NCI-H146 treated with DMSO at 0.1 percent for 48 hours (cell line): ENCODE results near the gene CDK5RAP1.
"Not testable (repeated sequence)": the region's sequence is repeated elsewhere in the genome, so short reads cannot be mapped to it uniquely, and the experiment has no call there.

Experiments used
- DNase-seq: peaks from one replicate; lab custom pipeline; 2025; ENCODE audit not compliant: unreplicated experiment; lab: John Stamatoyannopoulos, UW

Gene CDK5RAP1

DNA sequence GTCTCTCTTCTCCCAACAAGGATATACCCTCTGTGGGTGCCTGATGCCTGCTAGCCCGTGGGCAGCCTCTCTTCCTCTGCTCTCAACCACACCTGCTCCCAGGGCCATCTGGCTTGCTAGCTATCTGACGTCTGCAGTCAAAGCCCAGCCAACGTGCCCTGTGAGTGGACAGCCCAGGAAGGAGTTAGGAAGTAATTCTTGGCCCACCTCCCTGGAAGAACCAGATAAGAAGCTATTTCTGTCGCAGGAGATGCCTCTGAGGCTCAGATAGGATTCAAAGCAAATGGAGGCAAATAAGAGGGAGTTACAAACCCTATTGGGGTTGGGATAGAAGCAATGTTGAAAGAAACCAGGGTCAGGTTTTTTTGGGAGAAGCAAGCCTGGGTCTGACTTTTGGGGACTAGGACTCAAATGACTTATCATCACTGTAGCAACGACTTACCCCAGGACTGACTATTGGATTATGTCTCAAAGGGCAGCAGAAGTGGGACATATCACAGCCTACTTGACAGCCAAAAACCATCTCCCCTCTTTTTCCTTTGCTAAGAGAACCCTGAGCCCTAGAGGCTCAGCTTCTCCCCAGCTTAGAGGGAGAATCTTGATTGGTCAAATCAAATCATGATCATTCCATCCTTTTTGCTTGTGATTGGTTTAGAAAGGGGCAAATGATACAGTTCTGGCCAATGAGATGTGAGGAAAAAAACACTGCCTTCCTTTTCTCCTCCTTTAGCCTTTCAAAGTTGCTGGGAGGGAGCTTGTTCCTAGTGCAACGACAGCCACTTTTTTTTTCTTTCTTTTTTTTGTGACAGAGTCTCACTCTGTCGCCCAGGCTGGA lies 18.0 kb upstream of the CDK5RAP1 start:
- no peak for DNase-seq

DNA sequence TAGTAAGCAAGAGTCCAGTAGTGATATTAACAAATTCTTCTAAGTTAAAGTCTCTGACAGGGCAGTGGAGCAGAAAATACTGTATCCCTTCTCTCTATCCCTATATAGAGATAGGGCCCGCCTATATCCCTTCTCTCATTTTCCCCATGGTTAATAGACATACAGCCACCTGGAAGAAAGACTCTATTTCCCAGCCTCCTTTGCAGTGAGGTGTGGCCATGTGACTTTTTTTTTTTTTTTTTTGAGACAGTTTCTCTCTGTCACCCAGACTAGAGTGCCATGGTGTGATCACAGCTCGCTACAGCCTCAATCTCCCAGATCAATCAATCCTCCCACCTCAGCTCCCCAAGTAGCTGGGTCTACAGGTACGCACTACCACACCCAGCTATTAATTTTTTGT lies 16.7 kb upstream of the CDK5RAP1 start:
- no peak for DNase-seq

DNA sequence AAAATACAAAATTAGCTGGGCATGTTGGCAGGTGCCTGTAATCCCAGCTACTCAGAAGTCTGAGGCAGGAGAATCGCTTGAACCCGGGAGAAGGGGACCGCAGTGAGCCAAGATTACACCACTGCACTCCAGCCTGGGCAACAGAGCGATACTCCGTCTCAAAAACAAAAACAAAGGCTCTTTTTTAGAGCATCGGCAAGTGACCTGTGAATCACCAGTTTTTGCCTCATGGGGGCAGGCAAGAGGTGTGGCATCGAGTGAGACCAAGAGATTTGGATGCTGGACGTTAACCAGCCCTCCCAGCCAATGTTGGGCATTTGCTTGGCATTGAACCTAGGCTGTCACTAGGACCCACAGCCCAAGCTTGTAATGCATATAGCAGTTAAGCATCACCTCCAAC lies 14.6 kb upstream of the CDK5RAP1 start:
- no peak for DNase-seq

DNA sequence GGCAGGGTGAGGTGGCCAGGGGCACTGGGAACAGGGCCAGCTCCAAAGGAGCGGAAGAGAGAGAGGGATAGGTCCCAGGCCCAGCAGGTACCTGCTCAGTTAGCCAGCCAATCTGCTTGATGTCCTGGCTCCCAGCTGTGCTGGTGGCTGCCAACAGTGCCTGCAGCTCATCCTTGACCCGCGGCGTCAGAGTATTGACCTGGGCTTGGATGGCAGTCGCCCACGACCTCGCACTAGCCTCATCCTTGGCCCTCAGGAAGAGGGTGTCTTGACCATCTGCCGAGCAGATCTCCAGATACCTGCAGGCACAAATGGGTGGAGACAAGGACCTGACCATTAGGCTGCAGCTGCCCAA lies 11.1 kb upstream of the CDK5RAP1 start:
- no peak for DNase-seq

GRCh38 chr20:33411711-33412483 lies 10.6 kb upstream of the CDK5RAP1 start:
- DNase-seq, result no peak

- DNase-seq, result no peak
Measured at GRCh38 chr20:33411242-33411641, 9.9 kb upstream of the CDK5RAP1 start.

DNA sequence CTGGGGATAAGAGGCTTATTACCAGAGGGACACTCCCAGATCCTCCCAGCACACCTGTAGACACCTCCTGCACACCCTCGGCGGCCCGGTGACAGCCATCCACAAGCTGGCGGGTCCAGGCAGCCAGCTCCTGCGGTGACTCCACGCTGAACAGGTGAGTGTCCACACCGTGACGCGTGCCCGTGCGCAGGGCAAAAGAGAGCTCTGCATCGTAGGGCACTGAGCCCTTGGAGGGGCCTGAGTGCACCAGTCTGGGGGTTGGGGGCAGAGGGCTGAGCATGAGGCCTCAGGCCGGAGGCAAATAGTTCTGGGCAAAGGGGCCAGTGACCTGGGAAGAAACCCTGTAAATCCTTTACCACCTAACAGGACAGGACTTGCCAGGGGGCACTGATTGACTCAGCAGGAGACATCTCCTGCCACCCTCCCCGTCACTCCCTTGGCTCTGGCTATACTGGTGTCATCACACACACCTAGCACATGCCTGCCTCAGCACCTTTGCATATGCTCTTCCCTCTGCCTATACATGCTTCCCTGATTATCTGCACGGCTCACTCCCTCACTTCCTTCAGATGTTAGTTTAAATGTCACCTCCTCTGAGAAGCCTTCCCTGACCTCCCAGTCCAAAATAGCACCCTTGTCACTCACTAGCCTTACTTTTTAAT lies 8.9 kb upstream of the CDK5RAP1 start:
- DNase-seq, result no peak

DNA sequence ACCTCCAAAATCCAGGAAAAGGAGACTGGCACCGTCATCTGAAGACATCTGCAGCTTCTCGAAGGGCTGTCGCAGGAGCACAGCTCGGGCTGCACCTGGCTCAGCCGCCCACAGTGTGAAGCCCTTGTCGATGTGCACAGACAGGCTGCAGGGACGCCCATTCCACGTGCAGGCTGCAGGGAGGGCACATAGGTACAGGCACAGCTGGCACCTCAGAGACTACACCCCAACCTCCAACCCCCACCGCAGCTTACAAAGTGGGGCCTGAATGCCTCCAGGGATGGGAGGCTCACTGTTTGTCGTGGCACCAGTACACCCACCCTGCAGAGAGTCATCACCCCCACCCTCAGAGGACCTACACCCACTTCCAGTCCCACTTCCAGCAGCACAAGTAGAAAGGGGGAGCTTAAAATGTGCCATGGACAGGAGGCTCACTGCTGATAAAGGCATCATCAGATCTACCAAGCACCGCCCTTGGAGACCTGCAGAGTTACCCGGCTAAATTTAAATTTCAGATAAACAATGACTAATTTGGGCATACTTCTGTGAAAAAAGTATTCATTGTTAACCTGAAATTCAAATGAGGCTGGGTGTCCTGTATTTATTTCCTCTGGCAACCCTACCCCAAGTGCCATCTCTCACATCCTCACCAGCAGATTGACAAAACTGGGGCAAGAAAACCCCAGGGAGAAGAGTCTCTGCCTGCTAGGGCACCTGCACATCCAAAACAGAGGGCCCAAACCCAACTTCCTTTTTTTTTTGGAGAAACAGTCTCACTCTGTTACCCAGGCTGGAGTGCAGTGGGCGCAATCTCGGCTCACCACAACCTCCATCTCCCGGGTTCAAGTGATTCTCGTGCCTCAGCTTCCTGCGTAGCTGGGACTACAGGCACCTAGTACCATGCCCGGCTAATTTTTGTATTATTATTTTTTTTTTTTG lies 7.7 kb upstream of the CDK5RAP1 start:
- no peak for DNase-seq

DNA sequence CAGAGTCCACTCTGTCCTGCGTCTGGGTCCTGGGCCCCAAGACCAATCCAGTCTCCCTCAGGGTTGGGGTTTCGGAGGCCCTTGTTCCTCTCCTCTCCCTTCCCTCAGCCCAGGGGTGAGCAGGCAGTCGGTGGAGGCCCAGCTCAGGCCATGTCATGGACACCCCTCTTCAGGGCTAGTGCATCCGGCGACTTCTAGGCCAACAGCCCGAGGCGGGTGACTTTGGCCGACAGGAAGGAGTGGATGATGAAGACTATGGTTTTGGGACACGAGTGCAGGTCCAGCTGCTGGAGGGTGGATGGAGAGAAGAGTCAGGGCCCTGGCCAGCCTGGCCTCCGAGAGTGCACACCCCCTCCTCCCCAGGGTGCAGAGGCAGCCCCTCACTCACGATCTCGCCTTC lies 7.0 kb upstream of the CDK5RAP1 start:
- no peak for DNase-seq

DNA sequence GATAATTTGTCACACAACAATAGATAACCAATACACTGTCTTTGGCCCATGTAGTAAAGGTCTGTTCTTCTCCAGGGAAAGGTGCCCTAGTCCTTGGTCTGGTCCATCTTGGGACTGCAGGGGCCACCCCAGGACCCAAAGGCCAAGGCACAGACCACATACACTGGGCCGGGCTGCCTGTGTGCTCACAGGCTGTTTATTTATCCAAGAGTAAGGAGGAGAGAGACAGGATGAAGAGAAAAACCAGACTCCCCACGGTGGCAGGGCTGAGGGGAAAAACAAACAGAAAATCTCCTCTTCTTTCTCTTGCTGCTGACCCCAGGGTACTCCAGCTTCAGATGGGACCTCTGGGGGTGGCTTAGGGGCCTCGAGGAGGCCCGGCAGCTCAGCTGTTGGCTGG lies 6.5 kb upstream of the CDK5RAP1 start:
- no peak for DNase-seq

DNA sequence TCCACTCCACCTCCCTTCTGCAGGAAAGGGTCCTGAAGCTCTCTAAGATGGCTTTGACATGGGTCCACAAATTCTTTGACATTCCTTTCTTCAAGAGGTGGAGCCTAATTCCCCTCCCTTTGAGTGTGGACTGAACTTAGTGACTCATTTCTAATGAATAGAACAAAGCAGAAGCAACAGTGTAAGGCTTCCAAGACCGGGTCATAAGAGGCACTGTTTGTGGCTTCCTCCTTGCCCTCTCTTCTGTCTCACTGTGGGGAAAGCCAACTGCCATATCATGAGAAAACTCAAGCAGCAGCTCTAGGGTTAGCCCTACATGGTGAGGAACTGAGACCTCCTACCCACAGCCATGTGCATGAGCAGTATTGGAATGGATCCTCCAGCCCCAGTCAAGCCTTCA lies 5.9 kb upstream of the CDK5RAP1 start:
- no peak for DNase-seq

DNA sequence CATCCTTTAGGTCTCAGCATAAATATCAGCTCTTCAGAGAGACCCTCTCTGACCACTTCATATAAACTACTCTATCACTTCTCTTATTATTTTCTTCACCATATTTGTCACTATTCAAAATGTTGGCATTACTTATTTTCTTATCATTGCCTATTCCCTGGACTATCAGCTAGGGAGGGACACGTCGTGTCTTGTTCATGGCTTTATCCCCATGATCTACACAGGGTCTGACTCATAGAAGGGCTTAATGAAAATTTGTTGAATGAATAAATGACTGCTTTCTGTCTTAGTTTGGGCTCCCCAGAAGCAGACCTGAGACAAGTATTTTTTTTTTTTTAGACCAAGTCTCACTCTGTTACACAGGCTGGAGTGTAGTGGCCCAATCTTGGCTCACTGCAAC lies 3.0 kb upstream of the CDK5RAP1 start:
- DNase-seq, result no peak

GRCh38 chr20:33401921-33402369 lies 626 bp upstream of the CDK5RAP1 start:
- peak; percentile 44 for DNase-seq

GRCh38 chr20:33400812-33401183 lies 521 bp downstream of the CDK5RAP1 start:
- DNase-seq, result peak; percentile 40

- no peak for DNase-seq
Measured at GRCh38 chr20:33399924-33400323, 1.4 kb downstream of the CDK5RAP1 start.

DNA sequence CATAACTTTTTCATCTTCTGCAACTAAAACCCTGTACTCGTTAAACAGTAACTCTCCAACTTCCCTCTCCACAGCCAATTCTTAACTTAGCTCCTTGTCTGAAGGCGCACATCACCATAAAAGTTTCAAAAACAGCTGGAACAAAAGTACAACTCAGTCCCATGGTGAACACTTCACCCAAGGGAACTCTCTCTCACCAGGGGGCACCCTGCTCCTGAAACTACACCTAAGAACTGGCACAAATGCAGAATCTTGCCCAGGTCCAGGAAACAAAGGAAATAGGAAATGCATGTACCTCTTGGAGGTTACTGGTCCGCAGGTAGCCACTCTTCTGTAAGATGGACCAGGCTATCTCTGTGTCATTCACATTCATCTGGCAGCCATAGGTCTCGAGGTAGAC lies 6.6 kb downstream of the CDK5RAP1 start:
- DNase-seq, result no peak

DNA sequence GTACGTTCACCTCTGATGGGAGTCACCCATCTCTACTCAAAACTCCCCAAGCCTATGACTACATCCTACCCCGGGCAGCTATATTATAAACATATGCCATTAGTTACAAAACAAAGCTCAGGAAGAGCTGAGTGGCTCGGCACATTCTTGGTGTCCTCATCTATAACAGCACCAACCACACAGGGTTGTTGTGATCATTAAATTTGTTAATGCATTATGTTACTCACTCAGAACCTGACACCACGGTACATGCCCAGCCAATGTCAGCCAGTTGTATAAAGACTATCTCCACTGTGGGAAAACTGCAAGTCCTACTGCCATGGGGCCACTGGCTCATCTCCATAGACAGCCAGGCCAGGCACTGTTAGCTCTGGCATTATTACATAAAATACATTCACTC lies 7.7 kb downstream of the CDK5RAP1 start:
- DNase-seq, result no peak

DNA sequence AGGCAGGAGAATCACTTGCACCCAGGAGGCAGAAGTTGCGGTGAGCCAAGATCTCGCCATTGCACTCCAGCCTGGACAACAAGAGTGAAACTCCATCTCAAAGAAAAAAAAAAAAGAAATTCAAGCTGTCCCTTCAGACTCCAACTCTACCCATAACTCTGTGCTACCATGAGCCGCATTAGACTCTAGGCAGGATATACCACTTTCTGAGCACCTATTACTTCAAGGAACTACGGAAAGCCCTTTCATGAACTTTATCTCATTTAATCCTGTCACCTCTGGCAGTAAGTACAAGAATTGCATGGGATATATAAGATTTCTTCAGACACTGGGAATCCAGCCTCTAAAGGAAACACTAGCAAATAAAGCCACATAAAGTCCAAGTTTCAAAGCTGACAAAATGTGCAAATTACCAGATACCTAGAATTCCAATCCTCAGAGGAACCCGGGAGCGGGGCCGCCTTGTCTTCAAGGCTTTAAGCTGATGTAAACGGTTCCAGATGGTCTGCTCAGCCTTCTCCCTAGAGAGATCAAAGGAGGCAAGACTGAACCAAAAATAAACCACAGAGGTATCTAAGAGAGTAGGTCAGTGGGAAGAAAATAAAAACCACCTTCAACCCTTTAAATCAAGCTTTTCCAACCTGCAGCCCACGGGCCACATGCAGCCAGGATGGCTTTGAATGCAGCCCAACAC lies 9.4 kb downstream of the CDK5RAP1 start:
- no peak for DNase-seq

DNA sequence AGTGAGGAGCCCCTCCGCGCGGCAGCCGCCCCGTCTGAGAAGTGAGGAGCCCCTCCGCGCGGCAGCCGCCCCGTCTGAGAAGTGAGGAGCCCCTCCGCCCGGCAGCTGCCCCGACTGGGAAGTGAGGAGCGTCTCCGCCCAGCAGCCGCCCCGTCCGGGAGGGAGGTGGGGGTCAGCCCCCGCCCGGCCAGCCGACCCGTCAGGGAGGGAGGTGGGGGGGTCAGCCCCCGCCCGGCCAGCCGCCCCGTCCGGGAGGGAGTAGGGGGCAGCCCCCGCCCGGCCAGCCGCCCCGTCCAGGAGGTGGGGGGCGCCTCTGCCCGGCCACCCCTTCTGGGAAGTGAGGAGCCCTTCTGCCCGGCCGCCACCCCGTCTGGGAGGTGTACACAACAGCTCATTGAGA lies 12.0 kb downstream of the CDK5RAP1 start:
- DNase-seq, result not testable (repeated sequence)

DNA sequence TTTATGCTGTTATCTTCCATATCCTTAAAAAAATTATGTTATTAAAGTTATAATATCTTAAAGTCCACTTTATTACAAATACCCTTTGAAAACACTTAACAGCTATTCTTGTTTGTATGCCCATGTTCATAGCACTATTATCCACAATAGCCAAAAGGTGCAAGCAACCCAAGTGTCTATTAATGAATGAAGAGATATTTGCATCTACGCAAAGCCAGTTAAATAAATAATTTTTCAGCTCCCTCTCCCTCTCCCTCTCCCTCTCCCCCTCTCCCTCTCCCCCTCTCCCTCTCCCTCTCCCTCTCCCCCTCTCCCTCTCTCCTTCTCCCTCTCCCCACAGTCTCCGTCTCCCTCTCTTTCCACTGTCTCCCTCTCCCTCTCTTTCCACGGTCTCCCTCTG lies 13.1 kb downstream of the CDK5RAP1 start:
- no peak for DNase-seq
